HCT116 (cell line): ENCODE results near the gene CERS6. TPM values are rescaled to one million over a fixed set of nuclear protein-coding genes. Genes with fewer than 3 reads are reported as not detected.

Source experiments
- ATAC-seq: fragments of 200-7000 bp; cut with Tn5 transposase; 2 replicates; pipeline ENCODE4 v1.9.1; 2020; ENCODE audit warnings: mild to moderate bottlenecking, moderate library complexity
- BruUV-seq: library from RNA; stranded (reverse); fragments of 400-500 nt; replicated peaks from 2 replicates; lab custom pipeline; 2021; lab: Mats Ljungman, UMichigan
- CTCF ChIA-PET: fragments of 300-600 bp; sonication (Branson Sonifier 250); formaldehyde crosslinking; loops from one replicate; lab custom pipeline; 2021; ENCODE audit warnings: antibody characterized with exemption; lab: Charles Lee
- POLR2A ChIA-PET: fragments of 300-600, 350-600 bp; sonication (Branson Sonifier 250); formaldehyde crosslinking; loops from one replicate; lab custom pipeline; 2021; ENCODE audit warnings: antibody characterized with exemption; lab: Charles Lee
- RAD21 ChIA-PET, 2 experiments: fragments of 300-600 bp; sonication (Branson Sonifier 250); formaldehyde crosslinking; loops; one replicate each; lab custom pipeline; 2023; ENCODE audit warnings: low total read pairs in 2 of 2; ENCODE audit not compliant: uncharacterized antibody in 2 of 2, unreplicated experiment in 2 of 2, low non-redundant PET in 1 of 2; lab: Charles Lee
- DNase-seq: peaks from one replicate; pipeline ENCODE4 v3.0.0-alpha.2; 2010; ENCODE audit warnings: low read depth, low spot score
- H2AFZ ChIP-seq: fragments of 200-600 bp; shearing (Covaris generic), sonication (generic); 2 replicates; pipeline ENCODE4 v1.6.1; 2017; ENCODE audit warnings: low read depth, mixed run types, mixed read lengths, antibody characterized with exemption, low read length; ENCODE audit not compliant: poor library complexity, severe bottlenecking
- H3K27ac ChIP-seq: 2 replicates; pipeline ENCODE4 v1.5.1; 2012; ENCODE audit warnings: low read depth, low read length
- H3K27me3 ChIP-seq: fragments of 200-600 bp; sonication (generic); 2 replicates; pipeline ENCODE4 v1.6.1; 2016; ENCODE audit warnings: mixed run types, low read length, mixed read lengths; ENCODE audit not compliant: insufficient read depth
- H3K36me3 ChIP-seq, 2 experiments: fragments of 200-500 bp in 1 of 2; fragments of 200-600 bp in 1 of 2; sonication (Bioruptor generic) in 1 of 2; sonication (generic) in 1 of 2; 2 replicates each; pipeline versions ENCODE4 v1.5.1 to v1.6.1; 2014 to 2016; ENCODE audit warnings: low read length in 2 of 2, inconsistent platforms in 1 of 2, mixed read lengths in 1 of 2, mixed run types in 1 of 2; ENCODE audit not compliant: insufficient read depth in 2 of 2, control insufficient read depth in 1 of 2
- H3K4me1 ChIP-seq, 2 experiments: fragments of 200-600 bp in 1 of 2; sonication (generic) in 1 of 2; 2 replicates each; pipeline versions ENCODE4 v1.5.1 to v1.6.1; 2012 to 2017; ENCODE audit warnings: low read length in 2 of 2, inconsistent platforms in 1 of 2, mild to moderate bottlenecking in 1 of 2, mixed read lengths in 1 of 2, mixed run types in 1 of 2, moderate library complexity in 1 of 2; ENCODE audit not compliant: insufficient read depth in 2 of 2, control insufficient read depth in 1 of 2
- H3K4me2 ChIP-seq: fragments of 200-600 bp; sonication (generic); 2 replicates; pipeline ENCODE4 v1.6.1; 2017; ENCODE audit warnings: mixed run types, low read length, mixed read lengths
- H3K4me3 ChIP-seq, 2 experiments: fragments of 200-600 bp in 1 of 2; sonication (generic) in 1 of 2; replicated peaks in 1 of 2; 2 replicates each; pipeline ENCODE4 v1.5.1; 2011 to 2016; ENCODE audit warnings: low read length in 2 of 2, control low read depth in 1 of 2, low read depth in 1 of 2, mild to moderate bottlenecking in 1 of 2, mixed read lengths in 1 of 2, mixed run types in 1 of 2
- H3K79me2 ChIP-seq: fragments of 200-600 bp; sonication (generic); 2 replicates; pipeline ENCODE4 v1.6.1; 2017; ENCODE audit warnings: mild to moderate bottlenecking, mixed run types, low read length, moderate library complexity, mixed read lengths; ENCODE audit not compliant: insufficient read depth
- H3K9ac ChIP-seq: fragments of 200-600 bp; sonication (generic); 2 replicates; pipeline ENCODE4 v1.6.1; 2016; ENCODE audit warnings: low read length, mixed read lengths
- H3K9me2 ChIP-seq: fragments of 200-600 bp; sonication (generic), shearing (Covaris generic); 2 replicates; pipeline ENCODE4 v1.6.1; 2017; ENCODE audit warnings: mixed run types, mild to moderate bottlenecking, moderate library complexity; ENCODE audit not compliant: insufficient read depth
- H3K9me3 ChIP-seq, 2 experiments: fragments of 200-500 bp in 1 of 2; fragments of 200-600 bp in 1 of 2; sonication (Bioruptor generic) in 1 of 2; sonication (generic) in 1 of 2; 2 replicates each; pipeline ENCODE4 v1.6.1; 2014 to 2017; ENCODE audit warnings: low read length in 2 of 2, mixed read lengths in 2 of 2, inconsistent platforms in 1 of 2, low read depth in 1 of 2, mild to moderate bottlenecking in 1 of 2, mixed run types in 1 of 2, moderate library complexity in 1 of 2; ENCODE audit not compliant: control insufficient read depth in 1 of 2, insufficient read depth in 1 of 2
- H4K20me1 ChIP-seq: fragments of 200-600 bp; sonication (generic), shearing (Covaris generic); 2 replicates; pipeline ENCODE4 v1.6.1; 2017; ENCODE audit warnings: mixed run types, mild to moderate bottlenecking, moderate library complexity; ENCODE audit not compliant: insufficient read depth
- CBX3 ChIP-seq: IDR thresholded peaks from 2 replicates; pipeline ENCODE4 v1.6.1; 2012; ENCODE audit warnings: low read depth
- EGR1 ChIP-seq: IDR thresholded peaks from 2 replicates; pipeline ENCODE4 v1.6.1; 2012; ENCODE audit warnings: low read depth
- EZH2 ChIP-seq: fragments of 200-600 bp; sonication (generic); IDR thresholded peaks from 2 replicates; pipeline ENCODE4 v1.6.1; 2017; ENCODE audit warnings: antibody characterized with exemption, mixed run types
- JUND ChIP-seq: IDR thresholded peaks from 2 replicates; pipeline ENCODE4 v1.6.1; 2012
- RAD21 ChIP-seq: IDR thresholded peaks from 2 replicates; pipeline ENCODE4 v1.6.1; 2012; ENCODE audit warnings: low read depth, mild to moderate bottlenecking
- SP1 ChIP-seq: IDR thresholded peaks from 2 replicates; pipeline ENCODE4 v1.6.1; 2012; ENCODE audit warnings: low read depth
- SRF ChIP-seq: IDR thresholded peaks from 2 replicates; pipeline ENCODE4 v1.6.1; 2012; ENCODE audit warnings: low read depth
- YY1 ChIP-seq: IDR thresholded peaks from 2 replicates; pipeline ENCODE4 v1.6.1; 2011; ENCODE audit warnings: low read length, low read depth, moderate library complexity, mild to moderate bottlenecking; ENCODE audit not compliant: insufficient replicate concordance; ENCODE audit errors: extremely low read depth
- ZFX ChIP-seq: fragments of 450-650 bp; IDR thresholded peaks from 2 replicates; pipeline ENCODE4 v1.6.1; 2017
- intact Hi-C: fragments of 100-400 bp; cut with micrococcal nuclease; formaldehyde crosslinking; loops from 2 replicates; pipeline ENCODE4 v1.10.0; 2022
- total RNA-seq: library from RNA; stranded (reverse); gene quantifications from one replicate; pipeline ENCODE4 v1.2.1, GENCODE V29; 2021; ENCODE audit not compliant: unreplicated experiment
- TF ChIP-seq, protein P1 (sequence below), 3 experiments: fragments of 200-600 bp in 1 of 3; sonication (generic) in 1 of 3; IDR thresholded peaks in 2 of 3; conservative IDR thresholded peaks in 1 of 3; 2 replicates each; pipeline ENCODE4 v1.5.1; 2012 to 2017; ENCODE audit warnings: low read depth in 2 of 3, low read length in 2 of 3, antibody characterized with exemption in 1 of 3, borderline replicate concordance in 1 of 3, control low read depth in 1 of 3, mild to moderate bottlenecking in 1 of 3, mixed read lengths in 1 of 3, mixed run types in 1 of 3, moderate library complexity in 1 of 3; ENCODE audit not compliant: insufficient read depth in 1 of 3
- TF ChIP-seq, protein P2 (sequence below): IDR thresholded peaks from 2 replicates; pipeline ENCODE4 v1.6.1; 2011; ENCODE audit warnings: mild to moderate bottlenecking, low read length, moderate library complexity; ENCODE audit not compliant: insufficient replicate concordance; ENCODE audit errors: extremely low read depth
- TF ChIP-seq, protein P3 (sequence below): IDR thresholded peaks from 2 replicates; pipeline ENCODE4 v1.6.1; 2012

The CERS6 gene
- total RNA-seq, 1 experiment from 2014 or later: 37.0 TPM

GRCh38 chr2:168461942-168462331, 5.9 kb downstream of the CERS6 start:
- no peak overlapping the region for H2AFZ ChIP-seq
- TF ChIP-seq, protein P1, sequence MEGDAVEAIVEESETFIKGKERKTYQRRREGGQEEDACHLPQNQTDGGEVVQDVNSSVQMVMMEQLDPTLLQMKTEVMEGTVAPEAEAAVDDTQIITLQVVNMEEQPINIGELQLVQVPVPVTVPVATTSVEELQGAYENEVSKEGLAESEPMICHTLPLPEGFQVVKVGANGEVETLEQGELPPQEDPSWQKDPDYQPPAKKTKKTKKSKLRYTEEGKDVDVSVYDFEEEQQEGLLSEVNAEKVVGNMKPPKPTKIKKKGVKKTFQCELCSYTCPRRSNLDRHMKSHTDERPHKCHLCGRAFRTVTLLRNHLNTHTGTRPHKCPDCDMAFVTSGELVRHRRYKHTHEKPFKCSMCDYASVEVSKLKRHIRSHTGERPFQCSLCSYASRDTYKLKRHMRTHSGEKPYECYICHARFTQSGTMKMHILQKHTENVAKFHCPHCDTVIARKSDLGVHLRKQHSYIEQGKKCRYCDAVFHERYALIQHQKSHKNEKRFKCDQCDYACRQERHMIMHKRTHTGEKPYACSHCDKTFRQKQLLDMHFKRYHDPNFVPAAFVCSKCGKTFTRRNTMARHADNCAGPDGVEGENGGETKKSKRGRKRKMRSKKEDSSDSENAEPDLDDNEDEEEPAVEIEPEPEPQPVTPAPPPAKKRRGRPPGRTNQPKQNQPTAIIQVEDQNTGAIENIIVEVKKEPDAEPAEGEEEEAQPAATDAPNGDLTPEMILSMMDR (IDR thresholded peaks at IDR 0.05 in 2 of 3, conservative IDR thresholded peaks at IDR 0.05 in 1 of 3; ENCODE audit: borderline replicate concordance in 1 of 3, insufficient read depth in 1 of 3, low read depth in 2 of 3, low read length in 2 of 3): peak in 2 of 3 experiments; percentile 5 to 28; a peak in 1 of 6 replicates
- TF ChIP-seq EZH2: no peak
- TF ChIP-seq, all 23 proteins: peak for 1
- Histone ChIP-seq H3K9me2 (no peaks in the 10 kb centered on the region), H3K9ac (no peak overlapping the region), H4K20me1 (peaks cover 5% of the 10 kb centered on the region; the same call in 1 of the 2 replicates), H3K27ac (no peak overlapping the region), H3K4me1 (peaks cover 0 to 11% of the 10 kb centered on the region in 2 experiments; a peak in 3 of 4 replicates), H3K4me3 (no peak overlapping the region), H3K4me2 (no peak overlapping the region), H3K9me3 (no peaks in the 10 kb centered on the region), H3K36me3 (no peaks in the 10 kb centered on the region), H3K27me3 (no peaks in the 10 kb centered on the region), H3K79me2 (peaks cover 98% of the 10 kb centered on the region)
- intact Hi-C loops: no loop called here
- RAD21 ChIA-PET: no interaction called here
- BruUV-seq: no TSS peak
- DNase-seq: no peak
- CTCF ChIA-PET: no interaction called here
- no peak for ATAC-seq
- POLR2A ChIA-PET: no interaction called here

DNA sequence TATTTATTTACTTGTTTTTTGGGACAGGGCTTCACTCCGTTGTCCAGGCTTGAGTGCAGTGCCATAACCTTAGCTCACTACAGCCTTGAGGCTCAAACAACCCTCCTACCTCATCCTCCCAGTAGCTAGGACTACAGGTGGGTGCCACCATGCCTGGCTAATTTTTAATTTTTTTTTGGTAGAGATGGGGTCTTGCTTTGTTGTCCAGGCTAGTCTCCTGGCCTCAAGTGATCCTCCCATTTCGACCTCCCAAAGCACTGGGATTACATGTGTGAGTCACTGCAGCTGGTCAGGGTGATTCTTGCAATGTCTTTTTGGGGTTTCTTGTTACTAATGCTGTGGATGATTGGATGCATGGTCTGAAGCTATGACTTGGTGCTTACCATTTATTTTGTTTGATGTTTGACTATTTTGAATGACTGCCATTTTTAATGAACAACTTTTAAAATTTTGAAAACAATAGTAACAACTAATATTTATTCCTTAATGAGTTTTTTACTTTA, 6.5 kb downstream of the CERS6 start:
- H4K20me1 ChIP-seq: peaks cover 5% of the 10 kb centered on the region; the same call in 1 of the 2 replicates
- no peak for ATAC-seq
- RAD21 ChIA-PET: no interaction called here
- no peak overlapping the region for H2AFZ ChIP-seq
- CTCF ChIA-PET: no interaction called here
- TF ChIP-seq, protein P2, sequence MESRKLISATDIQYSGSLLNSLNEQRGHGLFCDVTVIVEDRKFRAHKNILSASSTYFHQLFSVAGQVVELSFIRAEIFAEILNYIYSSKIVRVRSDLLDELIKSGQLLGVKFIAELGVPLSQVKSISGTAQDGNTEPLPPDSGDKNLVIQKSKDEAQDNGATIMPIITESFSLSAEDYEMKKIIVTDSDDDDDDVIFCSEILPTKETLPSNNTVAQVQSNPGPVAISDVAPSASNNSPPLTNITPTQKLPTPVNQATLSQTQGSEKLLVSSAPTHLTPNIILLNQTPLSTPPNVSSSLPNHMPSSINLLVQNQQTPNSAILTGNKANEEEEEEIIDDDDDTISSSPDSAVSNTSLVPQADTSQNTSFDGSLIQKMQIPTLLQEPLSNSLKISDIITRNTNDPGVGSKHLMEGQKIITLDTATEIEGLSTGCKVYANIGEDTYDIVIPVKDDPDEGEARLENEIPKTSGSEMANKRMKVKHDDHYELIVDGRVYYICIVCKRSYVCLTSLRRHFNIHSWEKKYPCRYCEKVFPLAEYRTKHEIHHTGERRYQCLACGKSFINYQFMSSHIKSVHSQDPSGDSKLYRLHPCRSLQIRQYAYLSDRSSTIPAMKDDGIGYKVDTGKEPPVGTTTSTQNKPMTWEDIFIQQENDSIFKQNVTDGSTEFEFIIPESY: no peak
- no peak for TF ChIP-seq CBX3
- TF ChIP-seq YY1: no peak
- TF ChIP-seq SRF: no peak
- no peak for TF ChIP-seq JUND
- TF ChIP-seq ZFX: no peak
- TF ChIP-seq RAD21: no peak
- TF ChIP-seq EGR1: no peak
- no peak for TF ChIP-seq EZH2
- TF ChIP-seq, protein P3, sequence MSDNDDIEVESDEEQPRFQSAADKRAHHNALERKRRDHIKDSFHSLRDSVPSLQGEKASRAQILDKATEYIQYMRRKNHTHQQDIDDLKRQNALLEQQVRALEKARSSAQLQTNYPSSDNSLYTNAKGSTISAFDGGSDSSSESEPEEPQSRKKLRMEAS: no peak
- TF ChIP-seq SP1: no peak
- intact Hi-C loops: no loop called here
- peaks cover 98% of the 10 kb centered on the region for H3K79me2 ChIP-seq
- no peak for DNase-seq
- no peak overlapping the region for H3K9ac ChIP-seq
- peaks cover 0 to 5% of the 10 kb centered on the region in 2 experiments; a peak in 3 of 4 replicates for H3K4me1 ChIP-seq
- H3K27me3 ChIP-seq: no peaks in the 10 kb centered on the region
- BruUV-seq: no TSS peak
- POLR2A ChIA-PET: no interaction called here
- H3K4me2 ChIP-seq: no peak overlapping the region
- no peaks in the 10 kb centered on the region for H3K36me3 ChIP-seq
- no peaks in the 10 kb centered on the region for H3K9me3 ChIP-seq
- no peak overlapping the region for H3K27ac ChIP-seq
- no peak overlapping the region for H3K4me3 ChIP-seq
- no peaks in the 10 kb centered on the region for H3K9me2 ChIP-seq
